EL (cell line): ENCODE data around the gene SIRPB2.

Experiments used
- DNase-seq: peaks from one replicate; pipeline ENCODE4 v3.0.0-alpha.2; 2016

SIRPB2 gene

GRCh38 chr20:1491281-1491840 lies at the start of gene SIRPB2:
Gene SIRPB2, minus strand, starts transcription at chr20:1491420. Its CDS starts 61 bp downstream, at chr20:1491359.
- DNase-seq = no peak

GRCh38 chr20:1539816-1540419 lies 48.7 kb upstream of the SIRPB2 start:
- no peak for DNase-seq

- DNase-seq = no peak
These were observed 47.4 kb upstream of the SIRPB2 start for GRCh38 chr20:1538655-1539054.

- no peak for DNase-seq
These were observed 46.5 kb upstream of the SIRPB2 start for GRCh38 chr20:1537731-1538058.

GRCh38 chr20:1536893-1537730 lies 45.9 kb upstream of the SIRPB2 start:
- no peak for DNase-seq

GRCh38 chr20:1535420-1536175 lies 44.4 kb upstream of the SIRPB2 start:
- no peak for DNase-seq

GRCh38 chr20:1534526-1534925 lies 43.3 kb upstream of the SIRPB2 start:
- DNase-seq = no peak

- DNase-seq = peak; percentile 18
These were observed 41.8 kb upstream of the SIRPB2 start for GRCh38 chr20:1533059-1533458.

GRCh38 chr20:1528811-1529210 lies 37.6 kb upstream of the SIRPB2 start:
- peak; percentile 60 for DNase-seq

- DNase-seq = no peak
These were observed 36.7 kb upstream of the SIRPB2 start for GRCh38 chr20:1527923-1528322.

- DNase-seq = peak; percentile 45
These were observed 35.7 kb upstream of the SIRPB2 start for GRCh38 chr20:1526896-1527295.

GRCh38 chr20:1526310-1526709 lies 35.1 kb upstream of the SIRPB2 start:
- DNase-seq = no peak

- DNase-seq = peak; percentile 53
These were observed 32.8 kb upstream of the SIRPB2 start for GRCh38 chr20:1524004-1524403.

GRCh38 chr20:1517010-1517409 lies 25.8 kb upstream of the SIRPB2 start:
- no peak for DNase-seq

- DNase-seq = no peak
These were observed 22.6 kb upstream of the SIRPB2 start for GRCh38 chr20:1513801-1514200.

- peak; percentile 27 for DNase-seq
These were observed 18.0 kb upstream of the SIRPB2 start for GRCh38 chr20:1509237-1509636.

- peak; percentile 28 for DNase-seq
These were observed 17.4 kb upstream of the SIRPB2 start for GRCh38 chr20:1508574-1508973.

GRCh38 chr20:1507276-1507675 lies 16.1 kb upstream of the SIRPB2 start:
- no peak for DNase-seq

GRCh38 chr20:1505871-1506270 lies 14.7 kb upstream of the SIRPB2 start:
- no peak for DNase-seq

GRCh38 chr20:1505361-1505760 lies 14.1 kb upstream of the SIRPB2 start:
- peak; percentile 46 for DNase-seq

- DNase-seq = peak; percentile 93
These were observed 12.5 kb upstream of the SIRPB2 start for GRCh38 chr20:1503564-1504227.

- no peak for DNase-seq
These were observed 9.3 kb upstream of the SIRPB2 start for GRCh38 chr20:1500496-1500895.
